Measurements from ENCODE around the gene MPRIP.
"Not testable (repeated sequence)": the region's sequence is repeated elsewhere in the genome, so short reads cannot be mapped to it uniquely, and the experiment has no call there.

Gene MPRIP

GRCh38 chr17:17130077-17130844 is 88.0 kb downstream of the MPRIP start:
- no peak overlapping the region for H3K27ac Mint-ChIP-seq
- peaks cover 20% of the 10 kb centered on the region for H3K4me1 Mint-ChIP-seq (ENCODE audit: low read depth)
- H3K27me3 Mint-ChIP-seq: no peaks in the 10 kb centered on the region

GRCh38 chr17:17131839-17132238 is 89.6 kb downstream of the MPRIP start:
- Mint-ChIP-seq H3K27ac (no peak overlapping the region), H3K4me1 (ENCODE audit: low read depth) (peaks cover 4% of the 10 kb centered on the region), H3K27me3 (no peaks in the 10 kb centered on the region), H3K36me3 (no peaks in the 10 kb centered on the region), H3K4me3 (no peak overlapping the region), H3K9me3 (ENCODE audit: low read depth) (no peaks in the 10 kb centered on the region)

More at GRCh38 chr17:17130077-17130844, 88.0 kb downstream of the MPRIP start:
- H3K4me3 Mint-ChIP-seq: no peak overlapping the region
- H3K9me3 Mint-ChIP-seq (ENCODE audit: low read depth): no peaks in the 10 kb centered on the region
- H3K36me3 Mint-ChIP-seq: no peaks in the 10 kb centered on the region

GRCh38 chr17:17132746-17133145 is 90.5 kb downstream of the MPRIP start:
- H3K9me3 Mint-ChIP-seq (ENCODE audit: low read depth): no peaks in the 10 kb centered on the region
- H3K36me3 Mint-ChIP-seq: no peaks in the 10 kb centered on the region
- H3K27me3 Mint-ChIP-seq: no peaks in the 10 kb centered on the region
- no peaks in the 10 kb centered on the region for H3K4me1 Mint-ChIP-seq (ENCODE audit: low read depth)
- no peak overlapping the region for H3K27ac Mint-ChIP-seq
- H3K4me3 Mint-ChIP-seq: no peak overlapping the region

GRCh38 chr17:17134051-17134956 is 92.0 kb downstream of the MPRIP start:
- H3K9me3 Mint-ChIP-seq (ENCODE audit: low read depth): no peaks in the 10 kb centered on the region
- no peaks in the 10 kb centered on the region for H3K4me1 Mint-ChIP-seq (ENCODE audit: low read depth)
- H3K4me3 Mint-ChIP-seq: no peak overlapping the region
- no peaks in the 10 kb centered on the region for H3K36me3 Mint-ChIP-seq
- H3K27me3 Mint-ChIP-seq: no peaks in the 10 kb centered on the region
- H3K27ac Mint-ChIP-seq: no peak overlapping the region

- Mint-ChIP-seq H3K4me1 (ENCODE audit: low read depth) (no peaks in the 10 kb centered on the region), H3K4me3 (no peak overlapping the region), H3K9me3 (ENCODE audit: low read depth) (no peaks in the 10 kb centered on the region), H3K27me3 (no peaks in the 10 kb centered on the region), H3K27ac (no peak overlapping the region), H3K36me3 (no peaks in the 10 kb centered on the region)
Observed at GRCh38 chr17:17134957-17135333, 92.7 kb downstream of the MPRIP start.

- not testable (repeated sequence) for H3K9me3 Mint-ChIP-seq (ENCODE audit: low read depth); H3K4me1 Mint-ChIP-seq (ENCODE audit: low read depth); H3K36me3 Mint-ChIP-seq; H3K27me3 Mint-ChIP-seq; H3K4me3 Mint-ChIP-seq; H3K27ac Mint-ChIP-seq
Observed at GRCh38 chr17:17136221-17136620, 94.0 kb downstream of the MPRIP start.

GRCh38 chr17:17137731-17138585 is 95.7 kb downstream of the MPRIP start:
- Mint-ChIP-seq H3K4me3 (no peak overlapping the region), H3K4me1 (ENCODE audit: low read depth) (peaks cover 5% of the 10 kb centered on the region), H3K27me3 (no peaks in the 10 kb centered on the region), H3K36me3 (no peaks in the 10 kb centered on the region), H3K9me3 (ENCODE audit: low read depth) (no peaks in the 10 kb centered on the region), H3K27ac (no peak overlapping the region)

- Mint-ChIP-seq H3K27ac (no peak overlapping the region), H3K36me3 (no peaks in the 10 kb centered on the region), H3K9me3 (ENCODE audit: low read depth) (no peaks in the 10 kb centered on the region), H3K4me1 (ENCODE audit: low read depth) (peaks cover 5% of the 10 kb centered on the region), H3K4me3 (no peak overlapping the region), H3K27me3 (no peaks in the 10 kb centered on the region)
Observed at GRCh38 chr17:17139972-17140589, 97.8 kb downstream of the MPRIP start.

- Mint-ChIP-seq H3K4me3 (no peak overlapping the region), H3K27ac (peak overlapping the region; percentile 46), H3K27me3 (no peaks in the 10 kb centered on the region), H3K9me3 (ENCODE audit: low read depth) (no peaks in the 10 kb centered on the region), H3K36me3 (no peaks in the 10 kb centered on the region), H3K4me1 (ENCODE audit: low read depth) (peaks cover 5% of the 10 kb centered on the region)
Observed at GRCh38 chr17:17140590-17140980, 98.3 kb downstream of the MPRIP start.

GRCh38 chr17:17141279-17141678 is 99.0 kb downstream of the MPRIP start:
- Mint-ChIP-seq H3K4me3 (no peak overlapping the region), H3K27me3 (no peaks in the 10 kb centered on the region), H3K27ac (no peak overlapping the region), H3K4me1 (ENCODE audit: low read depth) (peaks cover 5% of the 10 kb centered on the region), H3K36me3 (no peaks in the 10 kb centered on the region), H3K9me3 (ENCODE audit: low read depth) (no peaks in the 10 kb centered on the region)

GRCh38 chr17:17141860-17142552 is 99.7 kb downstream of the MPRIP start:
- Mint-ChIP-seq H3K27me3 (no peaks in the 10 kb centered on the region), H3K27ac (peak overlapping the region; percentile 12), H3K9me3 (ENCODE audit: low read depth) (no peaks in the 10 kb centered on the region), H3K36me3 (no peaks in the 10 kb centered on the region), H3K4me1 (ENCODE audit: low read depth) (peaks cover 5% of the 10 kb centered on the region), H3K4me3 (no peak overlapping the region)

GRCh38 chr17:17142556-17142955 is 100.3 kb downstream of the MPRIP start:
- Mint-ChIP-seq H3K4me1 (ENCODE audit: low read depth) (peaks cover 5% of the 10 kb centered on the region), H3K36me3 (no peaks in the 10 kb centered on the region), H3K4me3 (no peak overlapping the region), H3K27ac (no peak overlapping the region), H3K9me3 (ENCODE audit: low read depth) (no peaks in the 10 kb centered on the region), H3K27me3 (no peaks in the 10 kb centered on the region)

GRCh38 chr17:17143501-17143900 is 101.2 kb downstream of the MPRIP start:
- Mint-ChIP-seq H3K9me3 (ENCODE audit: low read depth) (no peaks in the 10 kb centered on the region), H3K27me3 (no peaks in the 10 kb centered on the region), H3K4me3 (no peak overlapping the region), H3K4me1 (ENCODE audit: low read depth) (peaks cover 5% of the 10 kb centered on the region), H3K36me3 (peaks cover 3% of the 10 kb centered on the region), H3K27ac (no peak overlapping the region)

GRCh38 chr17:17144061-17144460 is 101.8 kb downstream of the MPRIP start:
- H3K4me1 Mint-ChIP-seq (ENCODE audit: low read depth): peaks cover 5% of the 10 kb centered on the region
- peaks cover 3% of the 10 kb centered on the region for H3K36me3 Mint-ChIP-seq
- H3K4me3 Mint-ChIP-seq: no peak overlapping the region
- H3K27ac Mint-ChIP-seq: no peak overlapping the region
- H3K9me3 Mint-ChIP-seq (ENCODE audit: low read depth): no peaks in the 10 kb centered on the region
- no peaks in the 10 kb centered on the region for H3K27me3 Mint-ChIP-seq

Measured in activated naive CD8-positive, alpha-beta T cell (primary cell).